HG03575 (cell line): ENCODE measurements around the gene TTC24.

Experiments
- ATAC-seq: cut with Tn5 transposase; IDR thresholded peaks from one replicate; pipeline ENCODE4 v1.9.1; 2021; ENCODE audit not compliant: unreplicated experiment, insufficient number of reproducible peaks, low FRiP score; ENCODE audit errors: extremely low read depth

The TTC24 gene

DNA sequence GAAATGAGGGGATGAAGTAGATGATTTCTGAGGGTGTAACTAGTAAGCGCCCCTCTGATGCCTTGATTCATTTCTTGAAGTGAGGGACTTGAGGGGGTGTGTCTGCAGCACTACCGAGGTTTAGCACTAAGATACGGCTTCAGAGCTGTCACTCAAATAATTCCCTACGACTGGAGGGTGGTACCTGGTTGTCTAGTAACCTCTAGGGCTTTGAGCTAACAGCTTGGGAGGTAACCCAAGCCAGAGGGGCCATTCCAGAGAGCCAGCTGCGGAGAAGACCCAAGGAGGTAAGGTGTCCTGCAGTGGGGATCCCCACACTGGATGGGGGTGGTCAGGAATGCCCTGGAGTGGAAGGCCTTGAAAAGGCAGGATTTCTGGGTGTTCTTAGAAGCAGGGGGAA is at the start of gene TTC24:
TSS of gene TTC24 (plus strand) at position 252 of the 400 bp plus-strand sequence. CDS start 1,642 bp downstream, outside the sequence.
- ATAC-seq, result no peak

DNA sequence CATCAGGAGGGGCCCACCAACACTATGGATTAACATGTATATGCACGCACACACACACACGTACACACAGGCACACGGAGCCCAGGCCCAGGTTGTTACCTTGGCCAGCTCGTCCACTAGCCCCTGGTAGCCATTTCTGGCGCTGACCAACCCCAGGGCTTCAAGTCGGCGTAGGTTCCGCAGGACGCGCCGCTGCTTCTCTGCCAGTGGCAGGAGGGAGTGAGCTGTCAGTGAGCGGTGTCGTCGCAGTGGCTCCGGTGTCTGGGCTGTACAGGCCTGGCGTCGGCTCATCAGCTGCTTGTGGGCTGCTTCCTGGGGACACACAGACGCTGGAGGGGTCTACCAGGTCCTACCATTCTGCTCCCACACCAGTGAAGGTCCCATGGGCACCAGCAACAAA is 49.5 kb upstream of the TTC24 start:
- no peak for ATAC-seq

DNA sequence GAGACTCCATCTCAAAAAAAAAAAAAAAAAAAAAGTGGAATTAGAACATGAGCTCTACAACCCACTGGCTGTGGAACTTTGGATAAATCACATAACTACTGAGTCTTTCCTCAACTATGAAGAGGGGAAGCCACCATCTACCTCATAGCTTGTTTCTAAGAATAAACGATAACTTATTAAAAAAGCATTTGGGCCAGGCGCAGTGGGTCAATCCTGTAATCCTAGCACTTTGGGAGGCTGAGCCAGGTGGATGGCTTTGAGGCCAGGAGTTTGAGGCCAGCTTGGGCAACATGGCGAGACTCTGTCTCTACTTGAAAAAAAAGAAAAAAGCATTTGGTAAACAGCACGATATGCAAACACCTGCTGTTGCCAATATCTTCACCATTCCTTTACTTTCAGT is 47.1 kb upstream of the TTC24 start:
- ATAC-seq, result no peak

DNA sequence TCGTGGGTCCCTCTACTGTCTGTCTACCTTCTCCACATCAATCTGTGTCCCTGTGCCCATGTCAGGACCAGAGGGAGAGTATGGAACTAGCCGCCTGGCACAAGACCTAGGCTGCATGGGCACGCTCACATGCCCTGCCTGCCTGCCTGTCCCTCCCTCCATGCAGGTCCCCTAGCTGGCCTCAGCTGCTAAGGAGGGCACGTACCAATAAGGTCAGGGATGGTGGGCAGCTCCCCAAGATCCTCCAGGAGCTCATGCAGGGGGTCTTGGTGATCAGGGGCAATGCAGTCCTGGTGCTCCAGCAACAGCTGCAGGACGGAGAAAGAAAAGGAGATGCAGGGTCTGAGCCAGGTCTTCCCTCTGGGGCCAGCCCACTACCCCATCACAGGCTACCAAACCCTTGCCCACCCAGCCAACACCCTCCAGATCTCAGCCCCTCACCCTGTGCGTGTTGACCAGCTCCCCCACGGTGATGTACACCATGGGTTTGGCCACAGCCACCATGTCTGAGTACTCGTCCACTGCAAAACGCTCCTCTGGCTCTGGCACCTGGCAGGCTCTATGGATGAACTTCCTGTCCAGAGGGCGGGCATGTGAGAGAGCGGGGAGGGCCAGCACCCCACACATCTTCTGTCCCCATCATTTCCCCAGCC is 45.8 kb upstream of the TTC24 start:
- ATAC-seq, result no peak

DNA sequence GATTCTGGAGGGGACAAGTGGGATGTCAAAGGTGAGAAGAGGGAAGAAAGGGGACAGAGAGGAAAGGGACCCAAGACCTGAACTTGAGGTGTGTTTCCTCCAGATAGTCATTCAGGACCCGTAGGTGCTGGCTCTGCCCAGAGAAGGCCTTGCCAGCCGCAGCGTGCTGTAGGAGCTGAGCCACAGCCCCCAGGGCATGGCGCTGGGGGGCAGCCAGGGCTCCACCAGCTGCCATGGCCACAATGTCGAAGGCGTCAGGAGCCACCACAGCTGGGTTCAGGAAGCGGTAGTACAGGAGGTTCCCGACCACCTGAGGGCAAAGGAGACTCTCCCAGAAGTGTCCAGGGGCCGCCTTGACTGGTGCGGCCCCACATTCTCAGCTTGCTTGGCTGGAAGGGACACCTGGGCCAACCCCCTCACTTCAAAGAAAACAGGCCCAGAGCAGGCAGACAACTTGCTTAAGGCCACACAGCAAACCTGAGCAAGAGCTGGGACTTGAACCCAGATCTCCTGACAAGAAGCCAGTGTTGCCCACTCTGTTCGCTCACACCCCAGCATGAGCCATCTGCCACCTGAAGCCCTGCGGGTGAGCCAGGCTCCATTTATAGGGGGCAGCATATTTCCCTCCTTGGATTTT is 45.0 kb upstream of the TTC24 start:
- ATAC-seq, result no peak

DNA sequence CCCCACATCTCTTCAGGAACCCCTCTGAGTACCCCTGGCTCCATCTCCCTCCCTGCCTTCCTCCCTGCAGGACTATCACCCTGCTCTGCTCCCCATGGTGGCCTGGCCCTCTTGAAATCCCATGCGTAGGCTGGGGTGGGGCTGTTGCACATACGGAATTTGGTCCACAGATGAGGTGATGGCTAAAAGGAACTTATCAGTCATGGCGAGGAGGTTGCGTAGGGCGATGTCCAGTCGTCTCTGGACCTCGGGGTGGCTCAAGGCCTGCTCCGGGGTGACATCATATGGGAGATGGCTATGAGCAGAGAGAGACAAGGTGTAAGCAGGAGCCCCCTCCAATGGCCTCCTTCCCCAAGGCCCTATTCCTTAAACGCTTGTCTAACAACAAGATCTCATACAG is 42.5 kb upstream of the TTC24 start:
- ATAC-seq, result no peak

DNA sequence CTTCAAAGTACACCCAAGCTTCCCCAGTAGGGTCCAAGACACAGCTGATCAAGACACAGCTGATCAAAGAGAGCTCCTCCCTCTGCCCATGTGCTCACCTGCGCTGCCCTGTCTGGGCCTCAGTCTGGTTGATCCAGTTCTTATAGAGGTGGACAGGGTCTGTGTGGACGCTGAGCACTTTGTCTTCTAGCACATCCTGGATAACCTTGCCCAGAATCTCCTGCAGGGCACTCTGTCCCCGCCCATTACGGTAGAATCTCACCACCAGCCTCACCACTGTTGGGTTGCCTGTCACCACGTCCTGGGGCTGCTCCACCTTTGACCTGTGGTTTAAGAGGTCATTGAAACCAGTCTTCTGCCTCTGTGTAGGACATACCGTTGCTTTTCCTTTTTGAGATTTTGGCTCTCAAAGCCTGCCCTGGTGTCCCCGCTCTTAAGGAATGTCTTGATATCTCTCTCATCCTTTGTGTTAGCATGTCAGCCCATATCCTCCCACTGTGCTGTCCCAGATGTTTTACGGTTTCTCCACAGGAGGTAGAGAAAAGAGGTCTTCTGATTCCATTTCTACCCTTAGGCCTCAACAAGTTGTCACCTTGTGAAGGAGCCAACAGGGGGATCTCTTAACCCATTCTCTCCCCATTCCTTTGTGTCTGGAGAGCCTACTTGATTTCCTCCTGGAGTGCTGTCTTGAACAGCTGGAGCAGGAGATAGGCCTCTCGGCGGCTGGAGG is 40.6 kb upstream of the TTC24 start:
- ATAC-seq, result no peak

DNA sequence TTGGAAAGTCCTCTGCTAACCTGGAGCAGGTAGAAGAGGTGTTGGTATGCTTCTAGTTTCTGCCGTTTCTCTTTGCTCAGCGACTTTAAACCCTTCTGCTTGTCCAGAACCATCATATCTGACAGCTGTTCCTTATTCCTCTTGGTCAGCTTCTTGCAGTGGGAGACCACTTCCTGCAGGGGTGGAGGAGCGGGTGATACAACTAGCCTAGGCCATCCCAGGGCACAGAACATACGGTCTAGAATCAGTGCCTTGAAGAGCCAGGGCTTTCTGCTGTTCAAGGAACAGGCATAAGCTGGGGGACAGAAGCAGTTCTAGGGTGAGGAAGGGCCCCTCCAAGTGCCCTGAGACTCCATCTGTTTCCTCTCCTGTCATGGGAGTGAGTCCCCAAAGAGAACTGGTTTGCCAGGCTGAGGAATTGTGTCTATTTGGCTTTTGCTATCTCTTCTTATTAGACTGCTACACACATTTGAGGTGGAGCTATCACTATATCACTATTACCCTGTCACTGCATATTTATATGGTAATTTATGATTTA is 39.6 kb upstream of the TTC24 start:
- no peak for ATAC-seq

DNA sequence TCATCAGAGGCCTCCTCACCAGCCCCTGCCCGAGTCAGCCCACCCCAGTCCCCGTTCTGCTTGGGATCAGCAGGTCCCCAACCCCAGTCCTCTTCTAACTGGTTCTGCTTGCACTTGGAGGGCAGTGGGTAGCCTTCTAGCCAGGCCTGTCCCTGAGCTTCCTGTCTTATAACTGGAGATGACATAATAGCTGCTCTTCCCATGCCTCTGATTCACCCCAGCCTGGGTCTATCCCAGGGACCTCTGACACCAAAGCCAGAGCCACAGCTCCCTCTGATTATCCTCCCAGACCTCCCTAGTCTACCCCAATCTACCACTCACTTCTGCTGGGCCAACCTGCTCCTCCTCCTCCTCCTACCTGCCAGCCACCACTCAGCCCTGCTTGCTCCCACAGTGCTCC is 38.6 kb upstream of the TTC24 start:
- no peak for ATAC-seq

DNA sequence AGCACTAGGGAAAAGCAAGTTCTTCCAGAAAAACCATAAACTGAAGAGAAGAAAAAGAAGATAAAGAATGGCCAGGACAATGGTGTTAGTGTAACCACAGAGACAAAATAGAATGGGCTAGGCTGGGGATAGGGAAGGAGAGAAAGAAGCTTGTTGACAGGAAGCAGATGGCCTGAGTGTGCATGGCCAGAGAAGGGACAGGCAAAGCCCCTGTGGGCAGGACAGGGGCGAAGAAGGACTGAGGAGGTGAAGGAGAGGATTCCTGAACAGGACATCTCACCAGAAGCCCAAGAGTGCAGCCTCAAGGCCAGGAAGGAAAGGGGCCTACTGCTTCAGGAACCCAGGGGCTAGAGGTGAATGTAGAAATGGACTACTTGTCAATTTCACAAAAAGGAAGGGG is 36.5 kb upstream of the TTC24 start:
- ATAC-seq, result no peak

DNA sequence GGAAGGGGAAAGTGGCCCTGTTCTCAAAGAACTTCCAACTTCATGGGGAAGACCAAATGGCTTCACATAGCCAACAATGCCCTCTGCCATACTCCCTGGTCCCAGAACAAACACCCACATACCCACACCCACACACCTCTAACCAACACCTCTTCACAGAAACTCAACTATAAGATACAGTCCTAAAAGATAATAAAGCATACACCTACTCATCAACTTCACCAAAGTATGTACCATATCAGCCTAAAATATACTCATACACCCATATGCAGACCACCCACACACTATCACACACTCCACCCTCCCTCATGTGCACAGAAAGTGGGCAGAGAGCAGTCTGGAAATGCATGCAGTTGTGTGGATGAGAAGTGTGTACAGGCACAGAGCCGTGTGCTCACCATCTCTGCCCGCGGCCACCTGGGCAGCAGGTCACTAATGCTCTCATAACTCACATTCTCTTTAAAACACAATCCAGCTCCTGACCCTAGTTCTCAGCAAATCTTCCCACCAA is 34.9 kb upstream of the TTC24 start:
- no peak for ATAC-seq

DNA sequence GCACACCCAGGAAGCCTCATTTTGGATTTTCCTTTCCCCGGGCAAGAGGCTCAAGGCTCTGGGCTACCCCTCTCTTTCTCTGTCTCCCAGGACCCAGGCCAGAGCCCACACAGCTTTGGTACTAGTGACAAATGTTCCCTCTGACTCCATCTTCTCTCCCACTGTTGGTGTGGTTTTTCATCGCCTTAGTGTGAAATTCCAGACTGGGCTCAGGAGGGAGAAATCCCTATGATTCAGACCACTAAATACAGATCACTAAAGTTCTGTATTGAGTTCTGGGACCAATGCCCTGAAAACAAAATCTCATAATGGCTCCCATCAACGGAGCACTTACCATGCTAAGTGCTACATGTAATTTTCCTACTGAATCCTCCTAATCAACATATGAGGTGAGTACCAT is 33.3 kb upstream of the TTC24 start:
- no peak for ATAC-seq

DNA sequence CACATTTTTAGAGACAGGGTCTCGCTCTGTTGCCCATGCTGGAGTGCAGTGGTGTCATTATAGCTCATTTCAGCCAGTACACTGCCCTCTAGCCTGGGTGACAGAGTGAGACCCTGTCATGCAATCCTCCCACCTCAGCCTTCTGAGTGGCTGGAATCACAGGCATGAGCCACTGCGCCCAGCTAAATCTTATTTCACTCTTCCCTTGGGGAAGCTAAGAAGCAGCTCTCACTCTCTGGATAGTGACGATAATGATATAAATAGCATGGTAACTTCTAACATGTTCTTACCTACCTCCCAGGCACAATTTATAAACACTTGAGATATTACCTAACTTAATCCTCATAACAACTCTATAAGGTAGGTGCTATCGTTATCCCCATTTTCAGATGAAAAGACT is 32.1 kb upstream of the TTC24 start:
- no peak for ATAC-seq

DNA sequence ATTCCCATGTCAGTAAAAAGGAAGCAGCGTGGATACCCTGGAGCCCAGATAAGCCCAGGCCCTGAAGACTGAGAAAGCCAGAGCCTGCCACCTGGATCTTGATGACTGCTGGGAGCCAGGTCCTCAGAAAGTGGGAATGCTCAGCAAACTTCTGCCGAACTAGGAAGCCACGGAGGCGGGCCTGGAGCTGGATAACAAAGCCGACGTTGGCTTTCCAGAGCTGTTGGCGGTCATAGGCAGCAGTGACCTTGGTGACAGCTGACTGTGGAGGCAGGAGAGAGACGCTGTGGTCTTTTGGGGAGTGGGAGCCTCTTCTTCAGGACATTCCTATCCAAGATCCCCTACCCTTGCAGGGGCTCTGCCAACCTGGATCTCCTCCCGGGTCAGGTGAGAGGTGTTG is 31.5 kb upstream of the TTC24 start:
- ATAC-seq, result no peak

DNA sequence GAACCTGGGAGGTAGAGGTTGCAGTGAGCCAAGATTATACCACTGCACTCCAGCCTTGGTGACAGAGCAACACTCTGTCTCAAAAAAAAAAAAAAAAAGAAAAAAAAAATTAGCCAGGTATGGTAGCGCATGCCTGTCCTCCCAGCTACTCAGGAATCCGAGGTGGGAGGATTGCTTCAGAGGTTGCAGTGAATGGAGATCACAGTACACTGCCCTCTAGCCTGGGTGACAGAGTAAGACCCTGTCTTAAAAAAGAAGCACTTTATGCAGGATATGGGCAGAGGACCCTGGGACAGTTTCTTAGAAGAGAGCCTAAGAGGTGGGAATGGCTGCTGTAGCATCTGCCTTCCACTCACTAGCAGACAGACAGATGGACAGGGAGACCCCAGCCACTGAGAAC is 30.1 kb upstream of the TTC24 start:
- ATAC-seq, result no peak

DNA sequence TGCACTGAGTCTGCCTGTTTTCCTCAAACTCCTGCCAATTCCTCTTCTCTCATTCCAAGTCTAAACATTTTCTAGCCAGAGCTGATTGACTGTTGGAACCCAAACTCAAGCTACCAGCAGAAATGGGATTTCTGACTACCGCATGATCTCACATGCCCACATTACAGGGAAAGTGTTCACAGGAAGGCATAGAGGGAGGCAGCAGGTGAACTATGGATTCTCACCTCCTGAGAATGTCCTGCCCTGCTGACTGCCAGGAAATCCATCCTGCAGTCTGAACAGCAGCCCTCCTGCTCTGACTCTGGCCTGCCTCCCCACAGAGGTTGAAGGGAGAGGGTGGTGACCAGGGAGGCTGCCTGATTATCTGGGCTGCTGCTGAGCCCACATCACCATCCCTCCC is 29.7 kb upstream of the TTC24 start:
- ATAC-seq, result no peak

DNA sequence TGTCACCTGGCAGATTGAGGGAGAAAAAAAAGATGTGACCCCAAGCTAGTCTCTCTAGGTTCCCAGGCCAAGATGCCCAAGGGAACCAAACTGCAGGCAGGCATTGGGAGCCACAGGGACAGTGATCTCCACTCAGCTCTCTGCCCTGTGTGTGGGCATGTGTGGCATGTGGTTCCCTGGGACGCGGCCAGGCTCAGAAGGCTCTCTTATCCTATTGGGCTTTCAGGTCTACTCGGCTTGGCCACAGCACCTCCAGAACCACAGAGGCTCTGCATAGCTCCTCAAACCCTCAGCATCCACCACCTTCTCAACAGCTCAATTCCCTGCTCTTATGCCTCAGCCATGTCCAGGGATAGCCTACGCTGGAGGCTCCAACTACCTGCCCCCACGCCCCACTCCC is 29.2 kb upstream of the TTC24 start:
- ATAC-seq, result no peak

DNA sequence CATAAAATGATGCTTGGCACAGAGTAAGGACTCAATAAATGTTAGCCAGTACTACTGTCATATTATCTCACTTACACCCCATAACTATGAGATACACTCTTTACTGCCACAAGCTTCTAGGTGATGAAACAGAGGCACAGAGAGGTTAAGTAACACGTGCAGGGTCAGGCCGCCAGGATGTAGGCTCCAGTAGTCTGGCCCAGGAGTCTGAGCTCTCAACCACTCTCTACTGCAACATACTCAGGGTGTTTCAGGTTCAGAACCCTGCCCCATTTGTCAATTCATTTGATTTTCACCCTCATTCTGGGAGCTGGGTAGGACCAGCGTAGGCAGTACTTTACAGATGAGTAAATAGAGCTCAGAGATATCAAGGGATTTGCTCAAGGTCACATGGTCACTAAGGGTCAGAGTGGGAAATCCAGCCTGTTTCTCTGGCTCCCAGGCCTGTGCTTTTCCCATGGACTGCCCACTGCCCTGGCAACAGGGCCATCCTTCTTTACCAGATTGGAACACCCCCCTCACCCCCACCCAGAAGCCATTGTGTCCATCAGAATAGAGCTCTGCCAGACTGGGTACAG is 28.4 kb upstream of the TTC24 start:
- ATAC-seq, result no peak

DNA sequence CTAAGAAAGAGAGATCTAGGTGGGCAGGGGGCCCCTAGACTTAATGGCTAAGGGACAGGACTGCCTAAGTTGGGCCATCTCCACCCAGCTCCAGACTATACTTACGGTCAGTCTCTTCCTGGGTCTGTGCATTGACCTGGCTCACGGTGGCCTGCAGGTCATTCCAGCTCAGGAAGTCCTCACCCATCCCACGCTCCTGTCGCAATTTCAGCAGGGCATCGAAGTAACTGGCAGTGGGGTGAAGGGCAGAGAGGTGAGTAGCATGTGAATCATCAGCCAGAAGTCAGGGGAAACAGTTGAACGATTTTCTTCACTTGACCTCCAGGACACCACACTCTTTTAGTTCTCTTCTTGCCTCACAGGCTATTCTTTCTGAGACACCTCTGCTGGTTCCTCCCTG is 27.7 kb upstream of the TTC24 start:
- ATAC-seq, result no peak

DNA sequence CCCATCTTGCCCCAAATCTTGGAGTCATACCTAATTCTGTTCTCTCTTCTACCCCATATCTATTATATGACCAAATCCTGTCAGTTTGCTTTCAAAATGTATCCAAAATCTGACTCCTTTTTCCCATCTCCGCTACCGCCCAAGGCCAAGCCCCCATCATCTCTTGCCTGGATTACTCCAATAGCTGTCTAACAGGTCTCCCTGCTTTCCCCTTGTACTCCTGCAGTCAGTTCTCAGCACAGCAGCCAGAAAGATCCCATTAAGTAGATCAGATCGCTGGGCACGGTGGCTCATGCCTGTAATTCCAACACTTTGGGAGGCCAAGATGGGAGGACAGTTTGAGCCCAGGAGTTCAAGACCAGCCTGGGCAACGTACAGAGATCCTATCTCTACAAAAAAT is 27.0 kb upstream of the TTC24 start:
- no peak for ATAC-seq
